Endothelial cell of umbilical vein (primary cell): Measurements from ENCODE around the gene USP47.

Source experiments
- EZH2 ChIP-seq: IDR thresholded peaks from 2 replicates; pipeline ENCODE4 v1.6.1; 2012; ENCODE audit warnings: borderline replicate concordance, low read depth, mild to moderate bottlenecking, moderate library complexity, low read length, inconsistent platforms; ENCODE audit not compliant: severe bottlenecking
- FOS ChIP-seq: IDR thresholded peaks from 2 replicates; pipeline ENCODE4 v1.6.1; 2011; ENCODE audit warnings: mild to moderate bottlenecking, low read length, moderate library complexity, borderline replicate concordance; ENCODE audit not compliant: insufficient read depth
- POLR2A ChIP-seq: IDR thresholded peaks from 2 replicates; pipeline ENCODE4 v1.6.1; 2012; ENCODE audit warnings: low read depth, mild to moderate bottlenecking, control low read depth, low read length
- POLR2AphosphoS5 ChIP-seq: IDR thresholded peaks from 2 replicates; pipeline ENCODE4 v1.6.1; 2012; ENCODE audit warnings: low read depth, mild to moderate bottlenecking, control low read depth, low read length, moderate library complexity; ENCODE audit not compliant: insufficient read depth
- TF ChIP-seq, protein P1 (sequence below), 2 donors: IDR thresholded peaks; 1 replicate in 1 of 2; 2 replicates in 1 of 2; pipeline ENCODE4 v1.5.1; 2011; ENCODE audit warnings: low read length in 2 of 2, mild to moderate bottlenecking in 2 of 2, moderate library complexity in 2 of 2, control low read depth in 1 of 2, inconsistent platforms in 1 of 2, low read depth in 1 of 2; ENCODE audit not compliant: insufficient read depth in 1 of 2; ENCODE audit errors: extremely low read depth in 1 of 2
- TF ChIP-seq, protein P2 (sequence below): IDR thresholded peaks from 2 replicates; pipeline ENCODE4 v1.6.1; 2011; ENCODE audit not compliant: insufficient read depth, insufficient read length

DNA sequence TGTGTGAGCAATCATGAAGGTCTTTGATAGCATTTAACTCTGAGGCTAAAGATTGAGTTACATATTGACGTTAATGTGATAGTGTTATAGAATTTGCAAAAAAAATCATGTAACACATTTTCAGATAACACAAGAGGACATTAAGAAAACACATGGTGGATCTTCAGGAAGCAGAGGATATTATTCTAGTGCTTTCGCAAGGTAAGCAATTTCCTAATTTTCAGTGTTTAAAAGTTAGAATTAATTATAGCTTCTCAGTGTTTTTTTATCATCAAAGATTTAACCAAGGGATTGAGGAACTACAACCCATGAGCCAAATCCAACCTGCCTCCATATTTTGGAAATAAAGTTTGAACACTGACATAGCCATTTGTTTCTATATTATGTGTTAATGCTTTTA lies 88.1 kb downstream of the USP47 start:
- TF ChIP-seq, protein P1, sequence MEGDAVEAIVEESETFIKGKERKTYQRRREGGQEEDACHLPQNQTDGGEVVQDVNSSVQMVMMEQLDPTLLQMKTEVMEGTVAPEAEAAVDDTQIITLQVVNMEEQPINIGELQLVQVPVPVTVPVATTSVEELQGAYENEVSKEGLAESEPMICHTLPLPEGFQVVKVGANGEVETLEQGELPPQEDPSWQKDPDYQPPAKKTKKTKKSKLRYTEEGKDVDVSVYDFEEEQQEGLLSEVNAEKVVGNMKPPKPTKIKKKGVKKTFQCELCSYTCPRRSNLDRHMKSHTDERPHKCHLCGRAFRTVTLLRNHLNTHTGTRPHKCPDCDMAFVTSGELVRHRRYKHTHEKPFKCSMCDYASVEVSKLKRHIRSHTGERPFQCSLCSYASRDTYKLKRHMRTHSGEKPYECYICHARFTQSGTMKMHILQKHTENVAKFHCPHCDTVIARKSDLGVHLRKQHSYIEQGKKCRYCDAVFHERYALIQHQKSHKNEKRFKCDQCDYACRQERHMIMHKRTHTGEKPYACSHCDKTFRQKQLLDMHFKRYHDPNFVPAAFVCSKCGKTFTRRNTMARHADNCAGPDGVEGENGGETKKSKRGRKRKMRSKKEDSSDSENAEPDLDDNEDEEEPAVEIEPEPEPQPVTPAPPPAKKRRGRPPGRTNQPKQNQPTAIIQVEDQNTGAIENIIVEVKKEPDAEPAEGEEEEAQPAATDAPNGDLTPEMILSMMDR (IDR thresholded peaks at IDR 0.05; ENCODE audit: extremely low read depth in 1 of 2, insufficient read depth in 1 of 2, low read depth in 1 of 2, low read length in 2 of 2): no peak
- TF ChIP-seq EZH2: no peak
- no peak for TF ChIP-seq POLR2A
- no peak for TF ChIP-seq POLR2AphosphoS5
- TF ChIP-seq FOS: no peak
- TF ChIP-seq, protein P2, sequence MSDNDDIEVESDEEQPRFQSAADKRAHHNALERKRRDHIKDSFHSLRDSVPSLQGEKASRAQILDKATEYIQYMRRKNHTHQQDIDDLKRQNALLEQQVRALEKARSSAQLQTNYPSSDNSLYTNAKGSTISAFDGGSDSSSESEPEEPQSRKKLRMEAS: no peak
